NCI-H187 (cell line): ENCODE results near the gene RRAGD.
"Not testable (repeated sequence)": the region's sequence is repeated elsewhere in the genome, so short reads cannot be mapped to it uniquely, and the experiment has no call there.

ENCODE experiments used
- DNase-seq, 2 experiments: peaks; one replicate each; lab custom pipeline; 2025; lab: John Stamatoyannopoulos, UW

RRAGD gene

DNA sequence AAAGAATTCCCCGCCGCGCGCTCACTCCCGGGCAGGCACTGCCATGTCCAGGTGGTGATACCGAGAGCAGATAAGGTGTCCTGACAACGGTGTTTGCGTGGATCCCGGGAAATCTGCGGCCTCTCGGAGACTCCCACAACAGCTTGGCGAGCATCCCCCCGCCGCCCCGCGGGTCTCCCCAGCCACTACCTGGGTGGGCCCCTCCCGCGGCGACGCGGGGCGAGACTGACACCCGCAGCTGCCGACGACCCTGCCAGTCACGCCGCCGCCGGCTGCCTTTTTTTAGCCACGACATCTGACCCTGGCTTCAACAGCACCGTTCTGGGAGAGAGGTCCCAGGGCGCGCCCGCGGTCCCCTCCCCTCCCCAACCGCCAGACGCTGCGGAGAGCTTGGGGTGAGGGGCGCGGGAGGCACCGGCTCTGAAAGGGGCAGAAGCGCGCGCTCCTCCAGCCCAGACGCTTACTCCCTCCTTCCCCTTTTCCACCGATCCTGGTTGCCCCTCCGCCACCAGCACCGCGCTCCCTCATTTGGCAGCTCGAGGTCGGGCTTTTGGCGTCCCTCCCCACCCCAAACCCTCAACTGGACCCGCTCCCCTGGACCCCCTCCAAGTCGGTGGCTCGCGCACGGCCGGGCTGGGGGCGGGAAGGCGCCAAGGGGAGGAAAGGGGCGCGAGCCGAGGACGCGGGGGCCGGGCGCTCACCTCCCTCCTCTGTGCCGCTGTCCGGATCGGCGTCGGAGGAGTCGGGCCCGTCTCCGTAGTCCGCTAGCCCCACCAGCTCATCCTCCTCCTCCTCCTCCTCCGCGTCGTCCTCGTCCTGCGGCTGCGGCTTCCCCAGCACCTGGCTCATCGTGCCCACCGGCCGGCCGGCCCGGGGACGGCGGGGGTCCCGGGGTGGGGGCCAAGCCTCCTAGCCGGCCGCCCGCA lies 665 bp downstream of the RRAGD start:
- peak in 1 of 2 experiments; percentile 15 for DNase-seq

DNA sequence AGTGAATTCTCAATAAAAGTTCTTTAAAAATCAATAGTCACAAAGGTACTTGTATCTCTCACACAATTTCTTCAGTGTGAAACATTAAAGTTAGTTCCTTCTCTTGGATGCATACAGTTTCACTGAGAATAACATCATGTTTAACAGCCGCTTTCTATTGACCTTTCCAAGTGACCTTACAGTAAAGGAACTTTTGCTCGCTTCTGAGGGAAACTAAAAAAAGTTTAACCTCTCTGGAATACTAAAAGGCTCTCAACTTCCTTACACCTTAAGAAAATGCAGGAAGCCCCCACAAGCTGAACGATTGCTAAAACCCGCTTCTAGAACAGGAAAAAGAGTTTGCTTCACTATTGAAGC lies 1.3 kb downstream of the RRAGD start:
- no peak for DNase-seq

DNA sequence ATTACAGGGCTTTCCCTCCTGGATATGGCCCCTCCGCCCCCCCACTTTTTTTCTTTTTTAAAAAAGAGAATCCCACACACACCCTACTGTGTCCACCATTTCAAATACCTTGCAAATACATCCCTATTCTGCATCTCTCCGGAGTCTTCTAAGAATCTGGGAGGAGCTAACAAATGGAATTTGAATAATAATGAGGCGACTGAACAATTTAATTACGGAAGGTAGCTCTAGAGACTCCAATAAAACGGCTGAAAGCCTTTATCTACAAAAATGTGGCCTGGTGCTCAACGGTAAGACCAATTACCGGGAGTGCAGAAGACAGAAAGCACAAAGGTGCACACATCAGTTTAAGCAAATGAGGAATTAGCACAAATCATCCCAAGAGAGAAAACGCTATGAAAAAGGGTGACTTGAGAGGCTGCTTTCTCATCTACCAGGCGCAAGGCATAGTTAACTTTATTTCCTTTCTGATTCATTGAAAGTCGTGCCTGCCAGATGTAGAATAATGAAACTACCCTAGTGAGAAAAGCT lies 1.8 kb downstream of the RRAGD start:
- no peak for DNase-seq

DNA sequence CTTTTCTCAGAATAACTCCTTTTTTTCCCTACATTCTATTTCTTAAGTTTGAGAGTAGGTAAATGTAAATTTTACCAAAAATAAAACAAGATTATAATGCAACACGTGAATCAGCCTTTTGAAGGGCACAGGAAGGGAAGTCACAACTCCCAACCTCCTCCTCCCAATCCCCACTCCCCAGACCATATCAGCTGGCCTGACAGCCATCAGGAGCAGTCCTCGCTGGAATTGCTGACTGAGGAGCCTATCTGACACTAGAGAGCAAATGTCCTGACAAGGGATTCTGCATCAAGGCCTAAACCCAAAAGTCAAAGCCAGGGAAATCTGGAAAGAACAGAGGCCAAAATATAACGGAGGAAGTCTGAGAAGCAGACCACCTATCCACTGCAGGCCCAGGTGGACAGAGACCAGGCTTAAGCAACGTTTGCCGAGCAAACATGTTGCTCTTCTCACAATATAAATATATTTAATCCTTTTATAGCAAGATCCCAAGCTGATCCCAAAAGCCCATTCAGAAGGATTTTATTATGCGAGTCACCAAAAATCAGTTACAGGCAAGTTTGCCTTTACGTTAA lies 2.5 kb downstream of the RRAGD start:
- no peak for DNase-seq

DNA sequence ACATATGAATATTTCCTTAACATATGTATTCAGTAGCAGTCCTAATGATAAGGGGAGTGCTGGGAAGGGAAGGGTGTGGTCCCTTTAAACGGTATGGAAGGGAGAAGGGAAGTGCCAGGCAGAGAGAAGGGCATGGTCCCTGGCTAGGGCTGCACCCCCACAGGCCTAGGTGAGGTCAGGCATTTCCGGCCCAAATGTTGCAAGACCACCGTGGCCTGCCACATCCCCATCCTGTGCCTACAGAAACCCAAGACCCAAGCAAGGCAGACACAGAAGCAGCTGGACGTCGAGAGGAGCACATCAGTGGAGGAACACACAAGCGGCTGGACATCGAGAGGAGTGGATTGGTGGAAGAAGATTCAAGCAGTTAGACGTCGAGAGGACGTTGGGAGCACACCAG lies 5.9 kb downstream of the RRAGD start:
- no peak for DNase-seq

DNA sequence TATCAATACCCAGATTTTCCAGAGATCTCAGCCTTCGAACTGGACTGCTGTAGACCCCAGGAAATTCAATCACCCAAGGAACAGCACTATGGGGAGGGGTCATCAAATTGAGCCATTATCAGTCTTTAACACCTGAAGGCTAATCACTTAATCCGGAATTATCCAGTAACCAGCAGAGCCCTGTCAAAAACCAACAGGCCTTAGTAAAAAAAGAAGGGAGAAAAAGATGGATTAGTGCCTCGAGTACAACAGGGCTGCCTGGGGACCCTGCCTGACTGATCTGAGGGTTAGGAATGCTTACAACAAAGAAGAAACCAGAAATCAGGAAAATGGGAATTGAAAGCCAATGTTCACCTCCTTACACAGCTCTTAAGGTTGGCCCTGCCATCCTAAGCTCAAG lies 7.6 kb downstream of the RRAGD start:
- no peak for DNase-seq

DNA sequence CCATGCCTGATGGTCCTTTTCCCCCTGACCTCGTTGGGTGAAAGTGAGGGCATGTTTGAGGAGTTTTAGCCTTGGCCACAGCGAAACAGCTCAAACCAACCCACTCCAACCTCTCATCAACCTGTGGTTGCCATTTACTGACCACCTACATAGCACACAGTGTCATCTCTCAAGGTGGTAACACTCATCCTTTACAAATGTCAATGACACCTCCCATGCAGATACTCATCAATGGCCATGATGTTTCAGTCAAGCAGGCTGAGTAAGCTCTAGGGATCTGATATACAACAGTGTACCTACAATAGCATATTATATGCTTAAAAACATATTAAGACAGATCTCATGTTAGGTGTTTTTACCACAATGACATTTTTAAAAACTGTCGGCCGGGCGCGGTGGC lies 9.3 kb downstream of the RRAGD start:
- DNase-seq: no peak

DNA sequence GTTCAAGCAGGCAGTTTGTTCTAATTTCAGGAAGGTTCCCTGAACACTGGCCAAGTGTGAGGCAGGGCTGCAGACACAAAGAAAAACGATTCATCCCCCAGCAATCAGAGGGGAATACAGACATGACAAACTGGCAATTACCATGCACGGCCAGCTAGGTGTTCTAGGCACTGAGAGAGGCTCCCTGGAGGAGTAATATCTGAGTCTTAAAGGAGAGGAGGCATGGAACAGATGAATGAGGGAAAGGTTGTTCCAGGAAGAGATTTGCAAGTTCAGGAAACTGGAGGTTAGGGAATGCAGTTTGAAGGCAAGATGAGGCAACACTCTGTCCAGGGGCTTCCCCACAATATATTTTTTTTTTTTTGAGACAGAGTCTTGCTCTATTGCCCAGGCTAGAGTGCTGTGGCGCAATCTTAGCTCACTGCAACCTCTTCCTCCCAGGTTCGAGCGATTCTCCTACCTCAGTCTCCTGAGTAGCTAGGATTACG lies 11.1 kb downstream of the RRAGD start:
- DNase-seq: no peak

DNA sequence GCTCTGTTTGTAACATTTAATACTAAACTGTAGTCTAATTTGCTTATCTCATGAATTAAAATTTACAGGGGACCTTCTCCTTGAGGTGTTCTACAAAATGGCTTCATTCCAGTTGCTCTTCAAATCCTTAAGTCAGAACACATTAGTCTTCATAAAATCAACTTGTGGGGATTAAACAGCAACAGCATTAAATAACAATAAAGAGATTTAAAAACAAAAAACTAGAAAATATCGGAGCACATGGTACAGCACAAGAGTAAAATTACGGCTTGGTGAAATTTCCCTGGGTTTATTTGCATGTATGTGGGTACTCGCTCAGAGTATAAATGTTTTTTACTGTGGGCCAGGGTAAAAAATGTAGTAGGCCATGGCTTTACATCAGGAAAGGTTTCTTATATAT lies 12.0 kb downstream of the RRAGD start:
- no peak for DNase-seq

DNA sequence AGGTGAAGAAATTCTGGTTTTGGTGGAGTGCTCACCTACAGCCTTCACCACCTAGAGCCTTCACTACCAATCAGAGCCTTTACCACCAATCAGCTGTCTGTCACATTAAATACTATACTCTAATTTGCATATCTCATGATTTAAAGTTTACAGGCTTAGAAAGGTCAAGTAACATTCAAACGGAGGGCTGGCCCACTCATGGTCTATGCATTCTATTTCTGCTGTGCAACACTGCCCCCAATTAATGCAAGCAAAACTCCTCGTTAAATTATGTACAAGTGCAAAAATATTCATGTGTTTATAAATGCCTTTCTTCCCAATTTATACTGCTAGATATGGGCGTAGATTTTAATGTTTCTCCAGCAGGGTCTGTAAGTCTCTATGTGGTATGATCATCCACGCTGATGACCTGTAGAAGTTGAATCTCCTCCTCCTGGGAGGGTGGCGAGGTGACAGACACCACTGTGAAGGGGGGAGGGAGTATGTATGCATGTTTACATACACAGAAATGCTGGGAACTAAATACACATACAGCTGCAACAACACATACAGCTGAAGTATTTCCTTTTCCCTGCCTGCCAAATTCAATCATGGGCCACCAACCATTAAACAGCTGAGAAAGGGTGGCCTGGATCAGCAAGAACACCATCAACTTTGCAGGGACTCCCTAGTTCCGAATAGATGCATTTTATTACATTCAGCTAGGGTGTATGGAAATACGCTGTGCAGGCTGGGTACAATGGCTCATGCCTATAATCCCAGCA lies 13.1 kb downstream of the RRAGD start:
- DNase-seq: no peak

DNA sequence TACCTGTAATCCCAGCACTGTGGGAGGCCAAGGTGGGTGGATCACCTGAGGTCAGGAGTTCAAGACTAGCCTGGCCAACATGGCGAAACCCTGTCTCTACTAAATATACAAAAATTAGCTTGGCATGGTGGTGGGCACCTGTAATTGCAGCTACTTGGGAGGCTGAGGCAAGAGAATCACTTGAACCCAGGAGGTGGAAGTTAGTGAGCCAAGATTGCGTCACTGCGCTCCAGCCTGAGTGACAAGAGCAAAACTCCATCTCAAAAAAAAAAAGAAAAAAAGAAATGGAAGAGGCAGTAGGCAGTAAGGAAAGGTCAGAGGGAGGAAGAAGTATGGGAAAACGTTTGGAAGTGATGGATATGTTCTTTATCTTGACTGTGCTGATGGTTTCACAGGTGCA lies 14.2 kb downstream of the RRAGD start:
- DNase-seq: not testable (repeated sequence)

DNA sequence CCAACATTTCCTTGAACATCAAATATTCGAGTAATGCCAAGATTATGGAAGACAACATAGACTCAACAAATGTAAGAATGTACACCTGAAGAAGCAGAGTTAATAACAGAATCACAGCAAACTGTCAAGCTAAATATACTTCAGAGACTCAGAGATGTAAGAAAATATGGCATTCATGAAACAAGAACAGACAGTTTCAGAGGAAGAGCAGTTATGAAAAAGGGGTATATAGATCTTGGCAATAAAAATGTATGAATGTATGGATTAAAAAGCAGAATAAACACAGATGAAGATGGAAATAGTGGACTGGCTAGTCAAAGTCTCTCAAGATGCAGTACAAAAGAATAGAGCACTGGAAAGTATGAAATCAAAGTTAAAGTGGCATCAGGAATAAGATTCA lies 18.4 kb downstream of the RRAGD start:
- DNase-seq: no peak

DNA sequence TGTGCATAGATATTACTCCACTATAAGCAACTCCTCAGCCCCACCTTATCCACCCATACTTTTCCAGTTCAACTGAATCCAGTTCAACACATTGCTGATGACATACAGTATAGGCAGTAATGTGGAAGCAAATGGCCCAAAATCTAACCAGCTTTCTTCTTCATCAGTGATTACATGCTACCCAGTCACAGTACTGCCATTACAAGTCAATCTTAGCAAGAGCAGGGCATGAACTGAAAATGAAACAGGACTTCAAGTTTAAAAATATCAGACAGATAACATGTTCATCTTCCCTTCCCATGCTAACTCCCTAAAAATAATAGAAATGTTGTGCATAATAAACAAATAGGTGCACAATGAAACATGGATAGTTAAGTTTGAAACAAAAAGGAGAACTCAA lies 19.2 kb downstream of the RRAGD start:
- DNase-seq: no peak

DNA sequence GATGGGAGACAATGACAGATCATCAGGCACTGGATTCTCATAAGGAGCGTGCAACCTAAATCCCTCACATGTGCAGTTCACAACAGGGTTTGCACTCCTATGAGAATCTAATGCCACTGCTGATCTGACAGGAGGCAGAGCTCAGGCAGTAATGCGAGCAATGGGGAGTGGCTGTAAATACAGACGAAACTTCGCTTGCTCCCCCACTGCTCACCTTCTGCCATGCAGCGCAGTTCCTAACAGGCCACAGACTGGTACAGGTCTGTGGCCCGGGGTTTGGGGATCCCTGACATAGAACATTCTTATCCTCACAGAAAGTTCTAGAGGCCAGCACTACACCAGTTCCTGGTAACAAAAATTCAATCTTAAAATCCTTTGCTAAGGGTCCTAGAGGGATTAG lies 23.2 kb downstream of the RRAGD start:
- no peak for DNase-seq

DNA sequence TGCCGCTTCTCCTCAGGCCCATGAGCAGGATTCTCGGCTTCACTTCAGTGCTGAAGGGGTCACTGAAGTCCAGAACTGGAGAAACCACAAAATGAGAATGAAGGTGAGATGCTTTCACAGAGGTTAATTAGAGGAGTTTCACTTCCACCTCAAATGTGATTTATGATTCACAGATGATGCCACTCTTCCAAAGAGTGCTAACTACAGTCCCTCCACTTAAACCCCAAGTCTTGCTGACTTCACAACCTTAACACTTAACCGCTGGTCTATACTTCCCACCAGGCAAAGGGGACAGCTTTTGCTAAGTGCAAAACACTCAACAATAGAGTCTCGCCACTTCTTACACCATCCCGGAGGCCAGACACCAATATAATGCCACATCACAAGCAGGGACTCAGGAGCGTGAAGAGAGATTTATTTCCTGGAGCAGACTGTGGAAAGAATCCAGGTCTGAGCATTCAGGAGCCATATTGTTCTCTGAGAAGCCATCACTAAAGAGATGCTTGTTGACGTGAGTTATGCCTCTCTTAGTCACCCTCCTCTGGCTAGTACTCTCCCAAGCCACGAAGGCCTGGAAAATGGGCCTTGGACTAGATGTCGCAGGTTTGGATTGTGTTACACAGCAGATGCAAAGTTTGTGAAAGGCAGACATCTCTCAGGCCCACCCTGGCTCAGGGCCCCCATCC lies 24.4 kb downstream of the RRAGD start:
- no peak for DNase-seq

DNA sequence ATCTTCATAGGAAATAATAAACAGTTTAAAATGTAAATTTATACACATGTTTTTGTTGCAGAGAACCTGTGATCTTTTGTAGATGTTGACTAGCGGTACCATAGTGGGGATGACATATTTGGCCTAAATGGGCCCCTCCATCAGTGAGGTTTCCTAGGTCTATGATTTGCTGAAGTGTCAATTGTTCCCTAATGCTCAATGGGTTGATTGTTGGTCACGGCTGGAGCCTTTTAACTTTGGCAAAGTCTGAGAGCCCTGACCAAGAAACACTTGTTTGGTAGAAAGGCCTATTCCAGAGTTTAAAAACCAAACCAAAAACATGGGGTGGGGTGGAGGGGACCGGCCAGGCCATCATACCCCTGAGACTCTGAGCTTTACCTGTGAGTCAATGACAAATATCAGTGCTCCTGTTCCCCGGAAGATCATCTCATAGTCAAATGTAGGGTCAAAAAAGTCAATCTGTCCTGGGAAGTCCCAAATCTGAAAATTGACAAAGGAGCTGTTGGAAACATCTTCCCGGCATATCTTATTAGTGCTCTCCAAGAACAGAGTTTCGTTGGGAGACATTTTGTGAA lies 25.1 kb downstream of the RRAGD start:
- no peak for DNase-seq

DNA sequence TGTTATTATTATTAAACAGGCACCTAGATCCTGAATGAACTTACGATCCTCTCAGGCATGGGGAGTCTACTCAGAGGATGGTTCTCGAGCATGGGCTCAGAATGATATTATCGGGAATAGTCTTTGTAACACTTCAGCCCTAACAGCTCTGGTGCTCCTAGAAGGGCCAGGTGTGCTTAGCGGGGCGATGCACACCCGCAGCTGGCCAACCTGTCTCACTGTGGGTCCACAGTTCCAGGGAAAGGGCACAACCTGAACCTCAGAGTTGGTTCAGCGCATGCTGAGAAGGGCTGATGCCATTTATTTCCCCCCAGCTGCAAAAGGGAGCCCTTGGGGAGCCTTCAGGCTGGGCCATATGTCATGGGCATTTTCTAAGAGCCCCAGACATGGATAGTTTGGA lies 26.2 kb downstream of the RRAGD start:
- no peak for DNase-seq

DNA sequence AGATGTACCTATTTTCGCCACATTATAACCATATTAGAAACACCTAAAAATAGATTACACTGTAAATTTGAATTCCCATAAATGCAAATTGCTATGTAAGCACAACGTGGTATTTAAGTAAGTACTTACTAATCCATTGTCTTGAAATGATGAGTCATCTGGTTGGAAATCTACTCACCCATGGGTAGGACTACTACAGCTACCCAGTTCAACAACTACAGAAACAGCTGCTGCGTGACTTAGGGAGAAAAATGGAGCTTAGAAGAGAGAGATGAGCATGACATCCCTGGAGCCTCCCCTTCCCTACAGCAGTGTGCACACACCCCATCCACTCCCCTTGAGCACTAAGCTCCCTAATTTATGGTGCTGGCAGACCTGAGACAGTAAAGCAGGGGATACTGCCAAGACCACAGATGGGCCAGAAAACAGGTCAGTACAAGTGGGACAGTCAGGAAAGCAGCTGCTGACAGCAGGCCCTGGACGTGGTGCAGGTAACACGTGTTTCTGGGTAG lies 26.9 kb downstream of the RRAGD start:
- no peak for DNase-seq

DNA sequence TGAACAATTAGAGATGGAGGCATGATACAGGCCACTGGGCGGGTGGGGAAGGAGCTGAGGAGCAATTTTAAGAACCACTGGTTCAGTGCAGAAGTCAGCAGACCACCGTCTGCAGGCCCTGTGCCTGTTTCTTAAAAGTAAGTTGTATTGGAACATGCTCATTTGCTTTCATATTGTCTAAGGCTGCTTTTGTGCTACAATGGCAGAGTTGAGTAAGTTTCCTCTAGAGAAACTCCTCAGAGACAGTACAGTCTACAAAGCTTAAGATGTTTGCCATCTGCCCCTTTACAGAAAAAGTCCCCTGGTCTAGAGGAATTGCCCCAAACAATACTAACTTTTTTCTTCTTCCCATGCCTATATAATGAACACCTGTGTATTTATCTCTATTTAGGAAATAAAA lies 31.0 kb downstream of the RRAGD start:
- no peak for DNase-seq

DNA sequence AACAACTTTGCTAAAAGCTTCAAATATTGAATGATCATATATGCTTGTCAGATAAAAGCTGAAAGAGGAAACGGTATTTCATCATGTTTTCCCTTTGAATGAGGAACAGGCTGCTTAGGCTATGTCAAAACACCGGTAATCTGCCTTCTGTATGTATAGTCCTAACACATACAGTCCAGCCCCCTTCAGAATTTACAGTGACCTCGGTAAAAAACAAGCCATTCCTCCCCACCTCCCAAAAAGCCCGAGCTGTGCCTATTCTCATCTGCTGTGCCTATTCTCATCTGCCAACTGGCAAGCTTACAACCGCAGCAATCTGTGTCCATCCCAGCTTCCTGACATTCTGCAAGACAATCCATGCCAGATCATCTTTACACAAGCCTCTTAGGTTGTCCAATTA lies 32.8 kb downstream of the RRAGD start:
- no peak for DNase-seq

DNA sequence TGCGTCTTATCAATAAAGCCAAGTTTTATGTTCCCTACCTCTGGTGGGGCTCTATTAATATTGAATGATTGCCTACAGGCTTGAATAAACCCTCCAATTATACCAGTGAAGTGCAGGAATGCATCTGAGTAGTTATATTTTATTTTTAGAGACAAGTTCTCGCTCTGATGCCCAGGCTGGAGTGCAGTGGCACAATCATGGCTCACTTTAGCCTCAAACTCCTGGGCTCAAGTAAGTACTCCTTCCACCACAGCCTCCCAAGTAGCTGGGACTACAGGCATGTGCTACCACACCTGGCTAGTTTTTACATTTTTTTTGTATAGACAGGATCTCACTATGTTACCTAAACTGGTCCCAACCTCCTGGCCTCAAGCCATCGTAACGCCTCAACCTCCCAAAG lies 33.4 kb downstream of the RRAGD start:
- no peak for DNase-seq
